ENCODE measurements around the gene VPS50. TPM values are rescaled to one million over a fixed set of nuclear protein-coding genes. Genes with fewer than 3 reads are reported as not detected.
"Not testable (repeated sequence)": the region's sequence is repeated elsewhere in the genome, so short reads cannot be mapped to it uniquely, and the experiment has no call there.

Gene VPS50
- total RNA-seq, 1 donor from 2014 or later: 6.9 TPM

GRCh38 chr7:93314449-93314848, 82.3 kb downstream of the VPS50 start:
- TF ChIP-seq CTCF (IDR thresholded peaks at IDR 0.05): no peak
- intact Hi-C loops (cut with DNase I): no loop called here
- Histone ChIP-seq H3K36me3 (peaks cover 0 to 16% of the 10 kb centered on the region in 2 donors), H3K9me3 (no peaks in the 10 kb centered on the region), H3K27me3 (no peaks in the 10 kb centered on the region), H3K4me1 (no peaks in the 10 kb centered on the region), H3K27ac (no peak overlapping the region), H3K4me3 (no peak overlapping the region)
- no peak for DNase-seq (ENCODE audit: low spot score in 2 of 2)

GRCh38 chr7:93315896-93316295, 83.7 kb downstream of the VPS50 start:
- TF ChIP-seq CTCF (IDR thresholded peaks at IDR 0.05): no peak
- peaks cover 0 to 19% of the 10 kb centered on the region in 2 donors for H3K36me3 ChIP-seq

GRCh38 chr7:93316730-93317129, 84.6 kb downstream of the VPS50 start:
- Histone ChIP-seq H3K36me3 (peaks cover 0 to 24% of the 10 kb centered on the region in 2 donors), H3K9me3 (no peaks in the 10 kb centered on the region), H3K27ac (no peak overlapping the region), H3K4me1 (no peaks in the 10 kb centered on the region), H3K27me3 (no peaks in the 10 kb centered on the region), H3K4me3 (no peak overlapping the region)
- intact Hi-C loops (cut with DNase I): no loop called here
- no peak for DNase-seq (ENCODE audit: low spot score in 2 of 2)
- no peak for TF ChIP-seq CTCF (IDR thresholded peaks at IDR 0.05)

More at GRCh38 chr7:93315896-93316295, 83.7 kb downstream of the VPS50 start:
- Histone ChIP-seq H3K9me3 (no peaks in the 10 kb centered on the region), H3K27ac (no peak overlapping the region), H3K4me3 (no peak overlapping the region), H3K27me3 (no peaks in the 10 kb centered on the region), H3K4me1 (no peaks in the 10 kb centered on the region)
- intact Hi-C loops (cut with DNase I): no loop called here
- no peak for DNase-seq (ENCODE audit: low spot score in 2 of 2)

- no peak for DNase-seq (ENCODE audit: low spot score in 2 of 2)
- Histone ChIP-seq H3K4me3 (no peak overlapping the region), H3K9me3 (no peaks in the 10 kb centered on the region), H3K27ac (no peak overlapping the region), H3K4me1 (no peaks in the 10 kb centered on the region), H3K36me3 (peaks cover 0 to 22% of the 10 kb centered on the region in 2 donors), H3K27me3 (no peaks in the 10 kb centered on the region)
- intact Hi-C loops (cut with DNase I): no loop called here
- TF ChIP-seq CTCF (IDR thresholded peaks at IDR 0.05): no peak
Observed at GRCh38 chr7:93320887-93321286, 88.7 kb downstream of the VPS50 start.

GRCh38 chr7:93326291-93326690, 94.1 kb downstream of the VPS50 start:
- intact Hi-C loops (cut with DNase I); DNase-seq (ENCODE audit: low spot score in 2 of 2); H3K27me3 ChIP-seq; H3K4me1 ChIP-seq; H3K9me3 ChIP-seq; H3K27ac ChIP-seq; H3K4me3 ChIP-seq: not testable (repeated sequence)
- peaks cover 0 to 14% of the 10 kb centered on the region in 2 donors for H3K36me3 ChIP-seq

GRCh38 chr7:93327006-93327633, 95.0 kb downstream of the VPS50 start:
- H3K27me3 ChIP-seq: no peaks in the 10 kb centered on the region
- intact Hi-C loops (cut with DNase I): no loop called here
- no peaks in the 10 kb centered on the region for H3K9me3 ChIP-seq
- H3K4me1 ChIP-seq: no peaks in the 10 kb centered on the region
- no peak for TF ChIP-seq CTCF (IDR thresholded peaks at IDR 0.05)
- no peak overlapping the region for H3K4me3 ChIP-seq
- peaks cover 0 to 15% of the 10 kb centered on the region in 2 donors for H3K36me3 ChIP-seq
- H3K27ac ChIP-seq: no peak overlapping the region
- DNase-seq (ENCODE audit: low spot score in 2 of 2): no peak
